Occipital lobe (tissue), 2 donors: ENCODE results near the gene TMEM184C. TPM values are rescaled to one million over a fixed set of nuclear protein-coding genes. Genes with fewer than 3 reads are reported as not detected.

ENCODE experiments used
- DNase-seq: peaks from one replicate; lab custom pipeline; 2025; lab: John Stamatoyannopoulos, UW
- total RNA-seq: library from RNA; depleted of rRNA; stranded (reverse); fragments of >200 nt; gene quantifications from one replicate; pipeline ENCODE4 v1.2.3, GENCODE V29; 2014

TMEM184C gene
- 57.2 TPM for total RNA-seq

GRCh38 chr4:147617173-147617840 lies at the start of gene TMEM184C:
Gene TMEM184C, plus strand, starts transcription at chr4:147617397. Its CDS starts 560 bp downstream, at chr4:147617957.
- DNase-seq: peak; percentile 99

GRCh38 chr4:147570616-147571015 lies 46.6 kb upstream of the TMEM184C start:
- no peak for DNase-seq

GRCh38 chr4:147571036-147571770 lies 46.0 kb upstream of the TMEM184C start:
- no peak for DNase-seq

DNA sequence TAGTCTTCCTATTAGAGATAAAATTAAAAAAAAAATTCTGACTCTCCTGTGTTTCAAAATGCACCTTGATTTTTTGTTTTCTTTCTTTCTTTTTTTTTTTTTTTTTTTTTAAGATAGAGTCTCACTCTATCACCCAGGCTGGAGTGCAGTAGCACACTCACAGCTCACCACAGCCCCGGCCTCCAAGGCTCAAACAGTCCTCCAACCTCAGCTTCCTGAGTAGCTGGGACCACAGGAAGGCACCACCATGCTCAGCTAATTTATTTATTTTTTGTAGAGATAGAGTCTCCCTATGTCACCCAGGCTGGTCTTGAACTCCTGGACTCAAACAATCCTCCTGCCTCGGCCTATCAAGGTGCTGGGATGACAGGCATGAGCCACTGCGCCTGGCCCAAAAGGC lies 41.1 kb upstream of the TMEM184C start:
- DNase-seq: no peak

GRCh38 chr4:147578051-147578476 lies 39.1 kb upstream of the TMEM184C start:
- DNase-seq: no peak

DNA sequence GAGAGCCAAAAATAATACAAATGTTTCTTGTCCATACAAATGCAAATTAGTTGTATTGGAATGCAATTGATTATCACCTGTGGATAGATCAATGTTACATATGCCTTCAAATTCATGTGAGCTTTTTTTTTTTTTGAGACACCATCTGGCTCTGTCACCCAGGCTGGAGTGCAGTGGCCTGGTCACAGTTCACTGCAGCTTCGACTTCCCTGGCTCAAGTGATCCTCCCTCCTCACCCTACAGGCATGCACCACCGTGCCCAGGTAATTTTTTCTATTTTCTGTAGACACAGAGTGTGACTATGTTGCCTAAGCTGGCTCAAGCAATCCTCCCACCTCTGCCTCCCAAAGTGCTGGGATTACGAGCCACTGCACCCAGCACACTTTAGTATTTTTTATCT lies 38.6 kb upstream of the TMEM184C start:
- DNase-seq: no peak

DNA sequence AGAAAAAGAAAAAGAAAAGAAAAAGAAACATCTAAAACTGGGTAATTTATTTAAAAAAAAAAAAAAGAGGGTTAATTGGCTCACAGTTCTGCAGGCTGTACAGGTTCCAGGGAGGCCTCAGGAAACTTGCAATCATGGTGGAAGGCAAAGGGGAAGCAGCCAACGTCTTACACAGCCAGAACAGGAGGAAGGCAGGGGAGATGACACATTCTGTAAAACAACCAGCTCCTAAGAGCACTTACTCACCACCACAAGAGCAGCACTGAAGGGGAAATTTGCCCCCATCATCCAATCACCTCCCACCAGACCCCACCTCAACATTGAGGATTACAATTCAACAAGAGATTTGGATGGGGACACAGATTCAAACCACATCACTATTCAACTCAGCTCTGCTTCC lies 36.8 kb upstream of the TMEM184C start:
- no peak for DNase-seq

DNA sequence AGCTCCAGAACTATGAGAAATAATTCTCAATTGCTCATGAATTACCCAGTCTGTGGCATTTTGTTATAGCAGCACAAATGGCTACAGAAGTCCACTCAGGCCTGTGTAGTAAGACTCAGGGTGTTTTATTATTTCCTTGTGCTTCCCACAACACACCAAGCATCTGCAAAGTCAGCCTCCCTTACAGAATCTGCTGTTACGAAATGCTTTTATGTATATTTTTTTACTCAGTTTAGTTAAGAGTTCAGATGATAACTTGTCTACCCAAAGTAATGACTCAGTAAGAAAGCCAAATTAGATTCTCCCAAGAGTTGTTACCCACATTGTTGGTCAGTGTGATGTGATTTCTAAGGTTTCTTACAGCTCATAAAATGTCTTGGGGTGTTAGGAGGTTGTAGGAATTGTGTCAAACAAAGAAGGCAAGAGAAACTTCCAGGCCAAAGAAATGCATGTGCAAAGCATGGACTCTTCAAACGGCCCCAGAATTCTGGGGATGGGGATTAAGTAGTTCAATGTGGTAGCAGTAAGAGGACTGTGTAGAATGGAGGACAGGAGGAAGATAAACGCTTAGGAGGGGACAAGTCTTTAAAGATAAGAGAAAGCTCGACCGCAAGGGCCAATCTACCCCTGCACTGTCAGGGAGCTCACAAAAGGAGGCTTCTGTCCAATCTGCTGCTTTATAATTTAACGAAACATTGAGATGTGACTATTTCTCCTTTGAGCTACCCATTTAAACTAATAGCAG lies 35.4 kb upstream of the TMEM184C start:
- no peak for DNase-seq

DNA sequence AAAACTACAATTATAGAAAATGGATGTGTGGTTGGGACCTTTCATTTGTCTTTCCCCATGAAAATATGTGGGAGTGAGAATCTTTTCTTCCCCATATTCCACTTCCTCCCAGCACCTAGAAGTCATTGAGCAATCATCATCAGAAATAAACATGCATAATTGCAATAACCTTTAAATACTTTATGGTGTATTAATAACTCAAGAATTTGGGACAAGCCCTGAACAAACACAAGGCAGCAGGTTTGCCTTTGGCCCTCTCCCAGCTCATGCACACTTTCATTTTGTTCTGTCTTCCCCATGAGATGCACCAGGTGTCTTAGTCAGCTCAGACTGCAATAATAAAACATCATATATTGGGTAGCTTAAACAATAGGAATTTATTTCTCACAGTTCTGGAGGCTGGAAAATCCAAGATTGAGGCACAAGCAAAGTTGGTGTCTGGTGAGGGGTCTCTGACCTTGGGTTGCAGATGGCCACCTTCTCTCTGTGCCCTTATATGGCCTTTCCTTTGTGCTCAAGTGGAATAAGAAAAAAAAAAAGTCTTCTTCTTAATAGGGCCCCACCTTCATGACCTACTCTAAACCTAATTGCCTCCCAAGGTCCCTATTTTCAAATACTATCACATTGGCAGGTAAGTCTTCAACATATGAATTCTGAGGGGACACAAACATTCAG lies 34.7 kb upstream of the TMEM184C start:
- DNase-seq: no peak

GRCh38 chr4:147583876-147584275 lies 33.3 kb upstream of the TMEM184C start:
- DNase-seq: no peak

DNA sequence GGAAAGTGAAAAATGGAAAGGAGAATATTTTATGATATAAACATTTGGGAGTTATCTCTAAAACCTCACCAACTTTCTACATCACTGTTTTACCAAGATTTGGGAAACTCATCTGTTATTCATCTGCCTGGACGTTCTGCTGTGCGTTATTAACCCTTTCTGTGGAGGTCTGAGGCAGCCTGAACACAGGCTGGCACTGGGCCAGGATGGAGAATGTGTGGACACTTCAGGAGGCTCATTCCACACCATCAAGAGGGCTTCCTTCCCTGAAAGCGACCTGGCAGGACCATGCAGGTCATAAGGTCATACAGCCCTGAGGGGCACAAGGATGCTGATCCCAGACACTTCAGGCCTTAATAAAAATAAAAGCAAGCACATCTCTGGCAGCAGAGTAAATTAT lies 31.2 kb upstream of the TMEM184C start:
- no peak for DNase-seq

GRCh38 chr4:147586637-147587036 lies 30.6 kb upstream of the TMEM184C start:
- DNase-seq: no peak

GRCh38 chr4:147587041-147587440 lies 30.2 kb upstream of the TMEM184C start:
- no peak for DNase-seq

- DNase-seq: no peak
Observed at GRCh38 chr4:147589586-147589985, 27.6 kb upstream of the TMEM184C start.

DNA sequence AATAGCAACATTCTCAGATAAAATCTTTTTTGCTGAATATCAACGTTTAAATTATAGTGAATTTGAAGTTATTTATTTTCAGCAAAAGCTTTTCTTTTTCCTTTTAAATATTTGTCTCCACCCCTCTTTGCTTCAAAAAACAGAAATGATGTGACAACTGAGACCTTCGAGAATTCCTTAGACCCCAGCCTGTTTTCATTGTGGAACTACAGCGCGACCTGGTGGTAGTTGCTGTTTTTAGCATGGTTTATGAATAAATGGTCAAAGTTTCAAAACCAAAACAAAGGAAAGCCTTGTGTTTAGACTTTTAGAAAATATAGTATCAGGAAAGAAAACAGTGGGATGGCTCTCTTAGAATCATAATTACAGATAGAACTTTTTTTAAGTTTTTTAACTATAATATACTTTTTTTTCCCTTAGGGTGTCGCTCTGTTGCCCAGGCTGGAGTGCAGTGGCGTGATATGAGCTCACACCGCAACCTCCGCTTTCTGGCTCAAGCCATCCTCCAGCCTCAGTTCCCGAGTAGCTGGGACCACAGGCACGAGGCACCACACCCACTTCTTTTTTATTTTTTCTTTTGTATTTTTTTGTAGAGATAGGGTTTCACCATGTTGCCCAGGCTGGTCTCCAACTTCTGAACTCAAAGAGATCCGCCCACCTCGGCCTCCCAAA lies 26.8 kb upstream of the TMEM184C start:
- peak; percentile 28 for DNase-seq

DNA sequence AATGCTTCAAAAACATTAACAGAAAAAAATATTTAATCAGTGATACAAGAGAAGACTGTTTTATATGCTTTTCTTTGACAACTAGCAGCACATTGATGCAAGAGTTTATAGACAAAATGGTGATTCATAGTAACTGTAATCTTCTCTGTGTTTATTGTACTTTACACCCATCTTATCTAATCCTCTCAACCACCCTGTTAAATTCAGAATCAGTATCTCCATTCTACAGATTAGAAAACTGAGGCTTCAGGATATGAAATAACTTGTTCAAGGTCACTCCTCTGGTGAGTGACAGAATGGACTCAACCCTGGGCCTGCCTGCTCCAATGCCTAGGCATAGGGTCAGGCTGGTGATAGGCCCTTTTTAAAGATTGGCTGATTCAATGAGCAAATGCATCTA lies 26.1 kb upstream of the TMEM184C start:
- no peak for DNase-seq

DNA sequence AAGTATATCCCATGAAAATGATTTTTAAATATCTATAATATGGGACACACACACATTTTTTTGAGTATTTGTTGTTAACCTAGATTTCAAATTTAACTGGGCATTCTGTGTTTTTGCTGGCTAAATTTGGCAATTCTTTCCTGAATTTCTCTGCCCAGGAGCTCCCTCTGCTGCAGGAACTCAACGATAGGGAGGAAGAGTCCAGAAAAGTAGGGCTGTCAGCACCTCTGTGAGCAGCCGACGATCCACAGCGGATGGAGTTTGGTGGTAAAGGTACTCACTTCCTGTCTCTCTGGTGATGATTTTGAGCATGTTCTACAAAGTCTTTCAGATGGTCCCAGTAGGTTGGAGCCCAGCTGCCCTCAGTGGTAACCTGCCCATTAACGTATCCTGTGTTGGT lies 23.1 kb upstream of the TMEM184C start:
- no peak for DNase-seq

DNA sequence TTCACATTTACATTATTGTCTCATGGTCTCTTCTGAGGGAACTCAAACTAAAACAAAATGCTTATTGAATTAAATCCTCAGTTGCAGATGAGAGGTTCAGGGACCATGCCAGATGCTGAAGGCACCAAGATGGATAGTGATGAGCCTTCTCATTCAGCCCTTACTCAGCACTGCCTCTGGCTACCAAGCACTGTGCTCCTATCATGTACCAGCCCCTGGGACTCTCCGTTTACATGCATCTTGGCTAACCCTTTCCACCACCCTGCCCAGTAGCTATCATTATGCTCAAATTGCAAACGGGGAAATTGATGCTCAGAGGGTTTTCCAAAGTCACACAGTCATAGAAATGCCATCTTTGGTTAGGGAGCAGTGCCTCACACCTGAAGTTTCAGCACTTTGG lies 22.6 kb upstream of the TMEM184C start:
- no peak for DNase-seq

DNA sequence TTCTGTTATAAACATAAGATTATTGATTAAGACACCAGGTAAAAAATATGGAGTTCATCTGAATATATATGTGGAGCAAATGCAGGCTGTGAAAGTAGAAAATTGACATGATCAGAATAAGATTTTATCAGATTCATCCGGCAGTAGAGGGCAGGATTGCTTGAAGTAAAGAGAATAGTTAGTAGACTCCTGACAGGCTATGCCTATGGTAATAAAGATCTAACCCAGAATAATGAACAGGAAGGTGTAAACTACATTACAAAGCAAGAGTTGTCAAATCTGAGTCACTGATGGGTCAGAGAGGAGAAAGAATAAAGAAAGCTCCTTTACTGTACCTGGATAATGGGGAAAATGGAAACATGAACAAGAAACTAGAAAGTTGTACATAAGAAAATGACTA lies 20.8 kb upstream of the TMEM184C start:
- DNase-seq: no peak

GRCh38 chr4:147596981-147597380 lies 20.2 kb upstream of the TMEM184C start:
- DNase-seq: no peak

DNA sequence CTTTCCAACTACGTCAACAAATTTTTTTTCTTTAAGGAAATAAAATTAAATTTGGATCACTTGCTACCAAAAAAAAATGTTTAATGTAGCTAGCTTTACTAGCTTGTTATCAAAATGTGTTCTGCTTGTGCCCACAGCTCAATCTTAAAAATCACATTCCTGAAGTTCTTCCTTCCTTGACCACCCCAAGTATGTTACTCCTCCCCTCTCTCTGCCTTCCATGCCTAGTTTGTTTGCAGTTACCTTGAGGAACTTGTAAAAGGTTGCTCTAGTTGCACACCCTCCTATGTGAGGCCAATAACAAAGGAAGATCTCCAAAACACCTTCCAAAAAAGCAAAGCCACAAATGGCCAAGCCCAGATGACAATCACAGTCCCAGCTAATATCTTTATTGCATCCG lies 19.6 kb upstream of the TMEM184C start:
- no peak for DNase-seq
